Activated T-helper 1 cell treated with anti-CD3 and anti-CD28 coated beads, Interleukin-2, amount 50 U/mL, for 16 hours (primary cell): Measurements from ENCODE around the gene PID1.

Experiments used
- DNase-seq, 2 donors: peaks; one replicate each; pipeline ENCODE4 v3.0.0-alpha.2; 2020; ENCODE audit warnings: low read depth in 1 of 2, low spot score in 1 of 2

PID1 gene

GRCh38 chr2:229170916-229171315 lies 100.2 kb downstream of the PID1 start:
- no peak for DNase-seq

DNA sequence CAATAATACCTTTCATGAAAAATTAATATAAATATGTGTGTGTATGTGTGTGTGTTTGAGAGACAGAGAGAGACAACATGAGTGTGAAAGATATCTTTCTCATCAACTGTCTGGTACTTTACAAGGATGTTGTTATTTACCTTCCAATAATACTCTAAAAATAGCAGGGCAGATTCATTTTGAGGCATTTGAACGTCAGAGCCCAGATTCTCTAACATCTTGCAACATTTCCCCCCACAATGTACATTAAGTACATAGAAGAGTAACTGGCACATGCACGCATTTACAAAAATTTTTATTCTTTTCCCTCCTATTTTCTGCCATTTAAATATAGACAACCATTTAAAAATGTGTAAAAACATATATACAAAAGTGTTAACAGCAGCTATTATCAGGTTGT lies 100.9 kb downstream of the PID1 start:
- DNase-seq, result no peak

- DNase-seq, result no peak
Observed at GRCh38 chr2:229169751-229170150, 101.3 kb downstream of the PID1 start.

DNA sequence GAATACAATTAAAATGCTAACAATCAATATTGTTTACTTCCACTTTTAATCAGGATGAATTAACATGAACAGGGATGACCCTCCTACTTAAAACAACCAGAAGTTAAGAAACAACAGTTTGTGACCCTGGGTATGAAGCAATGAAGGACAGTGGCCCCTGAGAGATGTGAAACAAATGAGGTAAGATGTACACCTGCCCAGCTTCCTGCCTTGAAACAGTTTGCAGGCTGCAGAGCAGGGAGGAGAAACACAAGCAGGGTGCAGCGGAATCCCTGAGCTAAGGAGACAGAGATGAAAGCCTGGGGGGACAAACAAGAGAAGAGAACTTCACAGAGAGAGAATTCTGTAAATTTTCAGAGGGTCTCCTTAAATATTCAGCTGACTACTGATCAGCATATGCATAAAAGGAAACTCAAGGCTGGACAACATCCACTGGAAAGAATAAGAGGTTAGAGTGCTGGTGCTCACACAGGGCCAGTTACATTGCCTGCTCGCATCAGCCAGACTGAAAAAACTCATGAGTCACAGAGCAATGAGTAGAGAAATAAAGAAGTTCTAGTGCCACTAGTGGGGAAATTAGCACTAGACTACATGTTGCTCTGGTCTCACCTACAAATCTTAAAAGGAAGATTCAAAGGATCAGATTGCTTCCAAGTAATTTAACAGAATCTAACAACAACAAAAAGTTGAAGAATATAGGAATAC lies 106.4 kb downstream of the PID1 start:
- no peak for DNase-seq

DNA sequence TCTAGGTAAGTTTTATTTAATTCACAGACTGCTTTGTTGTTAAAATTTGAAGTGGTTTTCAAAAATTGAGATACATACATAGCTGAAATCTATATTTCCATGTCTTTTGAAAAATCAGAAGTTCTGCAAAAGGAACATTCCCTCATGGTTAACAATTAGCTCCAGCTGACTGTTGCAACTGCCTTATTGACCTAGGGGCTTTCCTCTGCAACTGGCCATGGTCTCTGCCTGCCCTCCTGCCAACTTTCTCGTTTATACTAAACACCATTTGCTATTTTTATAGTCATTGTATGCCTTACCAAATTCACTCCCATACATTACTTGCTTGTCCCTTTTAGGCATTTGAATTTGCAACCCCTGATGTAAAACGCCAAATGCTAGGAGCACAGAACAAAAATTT lies 107.2 kb downstream of the PID1 start:
- DNase-seq, result no peak

GRCh38 chr2:229162015-229162414 lies 109.1 kb downstream of the PID1 start:
- no peak for DNase-seq

DNA sequence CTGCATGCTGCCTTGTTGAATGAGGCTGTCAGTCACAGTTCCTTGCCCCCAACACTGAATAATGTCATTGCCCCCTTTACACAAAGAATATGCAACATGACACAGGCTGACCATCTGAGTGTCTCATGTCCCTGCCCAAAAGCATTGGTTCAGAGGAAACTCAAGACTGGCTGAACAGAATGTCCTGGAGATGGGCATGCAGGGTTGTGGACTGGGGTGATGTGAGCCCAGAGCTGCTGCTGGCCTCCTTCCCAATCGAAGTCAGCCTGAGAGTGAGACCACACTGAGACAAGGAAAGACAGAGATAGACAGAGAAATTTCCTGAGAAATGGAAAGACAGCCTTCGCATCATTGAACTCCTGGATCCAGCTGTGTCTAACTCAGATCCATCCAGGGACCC lies 110.1 kb downstream of the PID1 start:
- no peak for DNase-seq

DNA sequence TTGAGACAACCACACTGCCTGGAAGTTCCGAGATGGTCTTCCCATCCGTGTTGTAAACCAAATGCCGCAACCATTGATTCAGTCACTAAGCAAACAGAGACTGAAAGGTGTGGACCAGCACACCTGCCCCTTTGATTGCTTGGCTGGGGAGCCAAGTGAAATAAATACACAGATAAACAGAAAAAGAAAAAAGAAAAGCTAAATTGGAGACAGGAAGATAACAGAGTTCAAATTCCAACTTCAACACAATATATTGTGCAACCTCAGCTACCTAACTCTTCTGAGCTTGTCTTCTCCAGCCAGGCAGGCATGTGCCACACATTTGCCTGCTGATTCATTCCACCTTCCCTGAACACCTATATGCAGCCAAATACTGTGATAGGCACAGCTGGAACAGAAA lies 110.9 kb downstream of the PID1 start:
- no peak for DNase-seq

DNA sequence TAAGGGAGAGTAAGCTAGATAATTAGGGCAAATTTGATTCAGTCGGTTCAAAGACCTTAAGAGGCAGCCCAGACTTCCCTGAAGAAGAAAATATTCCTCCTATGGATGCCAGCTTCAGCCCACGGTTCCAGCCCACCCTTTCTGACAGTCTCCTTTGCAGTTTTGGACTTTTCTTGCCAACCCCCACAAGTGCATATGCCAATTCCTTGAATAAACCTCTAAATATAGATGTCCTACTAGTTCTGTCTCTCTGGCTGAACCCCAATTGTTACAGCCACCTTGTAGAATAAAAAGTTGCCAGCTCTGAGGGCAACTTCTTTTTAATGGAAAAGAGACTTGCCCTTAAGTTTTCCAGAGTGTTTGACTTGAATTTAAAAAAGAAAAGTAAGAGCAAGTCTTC lies 111.7 kb downstream of the PID1 start:
- no peak for DNase-seq

- no peak for DNase-seq
Observed at GRCh38 chr2:229154381-229154780, 116.7 kb downstream of the PID1 start.

DNA sequence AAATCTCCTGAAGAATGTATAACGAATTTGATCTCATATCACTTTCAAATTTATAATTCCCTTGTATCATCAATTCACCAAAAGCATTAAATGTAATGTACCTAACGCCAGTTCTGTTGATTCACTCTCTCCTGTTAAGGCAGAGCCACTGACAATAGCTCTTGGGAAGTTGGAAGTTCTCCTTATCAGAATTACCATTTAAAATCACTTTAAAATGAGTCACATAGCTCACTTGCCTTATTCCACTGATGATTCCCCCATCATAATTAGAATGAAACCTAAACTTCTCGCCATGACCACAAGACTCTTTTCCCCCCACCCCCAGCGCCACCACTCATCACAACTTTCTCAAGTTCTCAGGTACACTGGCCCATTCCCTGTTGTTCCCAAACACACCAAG lies 117.1 kb downstream of the PID1 start:
- DNase-seq, result no peak

- DNase-seq, result no peak
Observed at GRCh38 chr2:229153267-229153666, 117.8 kb downstream of the PID1 start.

DNA sequence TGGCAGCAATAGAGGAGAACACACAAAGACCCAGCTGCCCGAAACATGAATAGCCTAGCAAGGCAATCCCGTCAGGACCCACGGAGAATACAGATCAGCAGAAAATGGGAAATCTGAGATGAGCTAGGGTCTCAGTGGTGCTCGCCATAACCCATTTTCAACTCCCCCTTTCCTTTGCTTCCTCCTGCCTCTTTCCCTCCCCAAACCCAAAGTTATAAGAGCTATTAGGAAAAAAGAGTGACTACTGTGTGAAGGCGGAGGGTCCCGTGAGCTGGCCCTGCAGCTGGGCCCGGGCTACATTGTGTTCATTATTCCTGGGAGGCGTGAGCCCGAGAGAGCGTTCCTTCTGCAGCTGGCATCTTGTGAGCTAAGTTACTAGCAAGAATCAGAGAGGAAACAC lies 118.4 kb downstream of the PID1 start:
- no peak for DNase-seq

- no peak for DNase-seq
Observed at GRCh38 chr2:229150317-229150716, 120.8 kb downstream of the PID1 start.

DNA sequence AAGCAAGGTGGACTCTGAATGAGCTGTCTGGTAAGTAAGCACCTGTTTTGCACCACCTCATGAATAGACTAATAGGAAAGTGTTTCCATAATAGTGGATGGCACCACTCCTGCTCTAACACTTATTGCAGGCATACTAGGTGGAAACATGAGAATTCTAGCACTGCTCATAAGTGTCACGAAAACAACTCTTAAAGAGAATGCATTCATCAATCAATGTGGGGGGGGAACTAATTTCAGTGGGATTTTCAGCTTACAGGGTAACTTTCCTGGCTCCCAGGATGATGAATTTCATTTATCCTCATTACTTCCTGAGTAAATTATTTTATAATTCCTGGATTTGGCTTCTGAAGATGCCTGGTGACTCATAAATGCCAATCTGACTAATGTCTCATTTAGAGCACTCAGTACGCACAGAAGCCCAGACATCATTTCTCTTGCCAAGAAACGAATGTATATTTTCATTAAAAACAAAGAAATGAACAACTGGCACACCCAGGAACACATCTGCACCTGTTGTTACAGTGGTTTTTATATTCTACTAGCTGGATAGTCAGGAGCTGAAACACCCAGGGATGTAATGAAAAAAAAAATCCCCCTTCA lies 129.6 kb downstream of the PID1 start:
- DNase-seq, result no peak

DNA sequence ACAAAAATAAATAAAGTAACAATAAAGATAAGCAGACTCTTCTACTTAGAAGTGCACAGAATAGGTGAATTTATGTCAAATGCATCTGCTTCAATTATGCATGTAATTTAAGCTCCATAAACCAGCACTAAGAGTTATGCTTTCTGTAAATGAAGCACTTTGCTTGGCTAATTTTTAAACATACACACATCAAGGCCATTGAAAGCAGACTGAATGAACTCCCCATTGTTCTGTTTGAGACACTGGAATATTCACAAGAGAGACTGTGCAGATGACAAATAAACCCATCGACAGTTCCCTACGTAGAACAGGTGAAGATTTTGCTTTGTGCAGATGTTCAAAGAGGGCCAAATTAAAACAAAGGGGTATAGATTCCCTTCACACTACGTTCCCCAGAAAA lies 133.4 kb downstream of the PID1 start:
- no peak for DNase-seq

GRCh38 chr2:229137066-229137465 lies 134.0 kb downstream of the PID1 start:
- no peak for DNase-seq

- DNase-seq, result no peak
Observed at GRCh38 chr2:229133155-229133772, 137.8 kb downstream of the PID1 start.

DNA sequence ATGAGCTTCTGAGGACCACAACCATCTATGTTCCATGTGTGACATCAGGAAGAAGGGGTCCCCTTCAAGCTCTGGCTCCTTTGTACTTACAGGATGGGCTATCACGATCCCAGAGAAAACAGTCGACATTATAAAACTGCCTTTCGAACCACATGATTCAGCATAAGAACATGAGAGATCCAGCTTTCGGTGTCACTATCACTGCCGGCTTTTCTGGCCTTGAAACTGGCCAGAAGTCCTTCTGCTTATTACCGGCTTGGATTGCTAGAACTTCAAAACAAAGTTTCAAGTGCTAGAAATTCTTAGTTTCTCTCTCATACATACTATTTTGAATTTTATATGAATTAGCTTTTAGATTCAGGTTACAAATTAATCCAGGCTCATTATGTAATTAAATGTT lies 138.9 kb downstream of the PID1 start:
- no peak for DNase-seq

GRCh38 chr2:229130522-229130921 lies 140.6 kb downstream of the PID1 start:
- no peak for DNase-seq

DNA sequence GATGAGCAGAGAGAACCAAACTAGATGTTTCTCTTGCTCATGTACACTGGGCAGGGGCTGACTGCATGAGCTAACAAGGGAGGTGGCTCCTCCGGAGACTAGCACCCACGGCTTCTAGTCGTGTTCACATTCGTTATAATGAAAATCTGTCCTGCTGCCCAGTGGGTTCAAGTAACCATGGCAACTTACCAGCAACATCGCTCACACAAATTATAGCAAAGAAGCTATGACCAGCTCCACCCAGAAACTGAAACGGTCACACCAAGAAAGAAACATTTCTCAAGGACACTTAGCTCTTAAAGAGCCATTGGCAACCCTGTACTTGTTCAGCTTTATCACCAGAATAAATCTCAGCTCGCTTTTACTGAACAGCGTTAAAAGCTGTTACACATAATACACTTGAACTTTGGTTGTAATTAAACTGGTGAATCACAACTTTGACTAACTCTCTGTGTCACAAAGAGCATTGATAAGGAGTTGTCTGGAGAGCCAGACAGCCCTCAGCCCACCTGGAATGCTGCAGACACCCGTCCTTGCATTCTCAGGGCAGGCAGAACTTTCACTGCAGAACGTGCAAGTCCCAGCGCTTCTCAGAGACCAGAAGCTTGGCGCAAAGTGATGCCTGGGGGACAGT lies 141.2 kb downstream of the PID1 start:
- DNase-seq, result no peak

DNA sequence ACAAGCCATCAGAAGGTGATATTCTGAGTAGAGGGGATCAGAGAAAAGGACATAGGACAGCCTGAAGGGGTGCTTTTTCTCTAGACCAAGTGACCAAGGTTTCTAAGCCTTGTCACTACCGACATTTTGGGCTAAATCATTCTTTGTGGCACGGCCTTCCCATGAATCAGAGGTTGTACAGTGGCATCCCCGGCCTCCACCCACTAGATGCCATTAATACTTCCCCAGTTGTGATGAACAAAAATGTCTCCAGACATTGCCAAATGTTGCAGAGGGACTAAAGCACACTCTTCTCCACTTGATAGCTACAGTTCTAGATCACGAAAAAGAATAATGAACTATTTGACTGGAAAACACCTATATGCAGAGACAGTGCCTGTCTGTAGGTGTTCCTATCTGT lies 143.6 kb downstream of the PID1 start:
- no peak for DNase-seq
